GM08714 (cell line): Measurements from ENCODE around the gene HMX1.

ENCODE experiments used
- H3K4me3 ChIP-seq: fragments of 200-500 bp; sonication (Bioruptor generic); 2 replicates; pipeline ENCODE4 v1.5.1; 2014; ENCODE audit warnings: mild to moderate bottlenecking, low read length, inconsistent platforms
- ZNF274 ChIP-seq: IDR thresholded peaks from 2 replicates; pipeline ENCODE4 v1.6.1; 2012; ENCODE audit warnings: mild to moderate bottlenecking, low read depth, low read length

Gene HMX1

GRCh38 chr4:8891646-8892555 lies 20.3 kb upstream of the HMX1 start:
- H3K4me3 ChIP-seq: no peak overlapping the region
- no peak for TF ChIP-seq ZNF274

- H3K4me3 ChIP-seq: no peak overlapping the region
- no peak for TF ChIP-seq ZNF274
Measured at GRCh38 chr4:8891255-8891645, 19.6 kb upstream of the HMX1 start.

DNA sequence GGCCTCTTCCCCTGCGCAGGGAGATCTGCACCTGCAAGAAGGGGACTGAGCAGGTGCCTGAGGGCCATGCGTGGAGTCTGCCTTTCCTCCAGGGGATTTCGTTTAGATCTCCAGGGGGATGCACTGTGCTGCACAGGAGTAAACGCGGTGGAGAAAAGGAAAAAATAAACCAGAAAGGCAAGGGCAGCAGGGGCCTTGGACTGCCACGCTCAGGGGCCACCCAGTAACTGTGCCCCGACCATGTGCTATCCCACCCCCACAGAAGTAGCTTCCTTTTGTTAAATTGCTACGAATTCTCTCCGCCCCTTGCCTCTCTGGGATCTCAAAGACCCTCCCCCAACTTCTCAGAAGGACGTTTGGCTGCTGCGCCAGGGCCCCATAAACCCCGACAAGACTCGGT lies 17.2 kb upstream of the HMX1 start:
- TF ChIP-seq ZNF274: no peak
- no peak overlapping the region for H3K4me3 ChIP-seq

- TF ChIP-seq ZNF274: no peak
- H3K4me3 ChIP-seq: no peak overlapping the region
Measured at GRCh38 chr4:8886612-8887406, 15.2 kb upstream of the HMX1 start.

GRCh38 chr4:8882239-8882638 lies 10.6 kb upstream of the HMX1 start:
- no peak overlapping the region for H3K4me3 ChIP-seq
- no peak for TF ChIP-seq ZNF274

- no peak overlapping the region for H3K4me3 ChIP-seq
- TF ChIP-seq ZNF274: no peak
Measured at GRCh38 chr4:8880851-8881250, 9.2 kb upstream of the HMX1 start.

GRCh38 chr4:8879574-8879973 lies 7.9 kb upstream of the HMX1 start:
- no peak for TF ChIP-seq ZNF274

GRCh38 chr4:8878421-8878820 lies 6.8 kb upstream of the HMX1 start:
- TF ChIP-seq ZNF274: no peak
- H3K4me3 ChIP-seq: no peak overlapping the region

More at GRCh38 chr4:8879574-8879973, 7.9 kb upstream of the HMX1 start:
- H3K4me3 ChIP-seq: no peak overlapping the region

GRCh38 chr4:8877780-8878040 lies 6.1 kb upstream of the HMX1 start:
- H3K4me3 ChIP-seq: no peak overlapping the region
- no peak for TF ChIP-seq ZNF274

DNA sequence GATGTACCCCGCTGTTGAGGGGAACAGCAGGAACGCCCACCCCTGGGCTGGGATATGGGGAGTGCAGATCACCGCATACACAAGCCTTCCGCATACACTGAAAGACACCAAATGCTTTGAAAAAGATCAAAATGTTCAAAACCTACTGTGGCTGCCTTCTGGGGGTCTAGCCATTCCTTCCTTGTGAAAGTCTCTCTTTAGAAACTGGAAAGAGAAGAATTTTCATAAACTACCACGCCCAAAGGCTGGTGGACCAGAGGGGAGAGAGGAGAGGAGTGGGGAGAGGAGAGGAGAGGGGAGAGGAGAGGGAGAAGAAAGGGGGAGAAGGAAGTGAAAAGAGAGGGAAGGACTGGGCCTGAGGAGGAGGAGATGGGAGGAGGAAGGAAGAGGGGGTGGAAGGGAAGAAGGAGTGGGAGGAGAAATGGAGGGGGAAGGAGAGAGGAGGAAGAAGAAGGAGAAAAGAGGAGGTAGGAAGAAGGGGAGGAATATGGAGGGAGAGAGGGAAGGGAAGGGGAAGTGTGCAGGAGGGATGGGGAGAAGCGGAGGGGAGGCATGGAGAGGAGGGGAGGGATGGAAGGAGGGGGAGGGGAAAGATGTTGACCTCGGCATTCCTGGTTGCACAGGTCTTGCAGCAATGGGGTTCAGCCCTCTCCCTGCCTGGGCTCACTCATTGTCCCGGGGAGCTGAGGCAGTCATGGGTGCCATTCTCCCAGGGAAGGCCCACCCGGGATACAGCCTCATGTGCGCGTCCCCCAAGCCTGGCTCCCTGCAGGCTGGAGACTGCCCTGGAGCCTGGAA lies 5.5 kb upstream of the HMX1 start:
- H3K4me3 ChIP-seq: no peak overlapping the region
- no peak for TF ChIP-seq ZNF274

DNA sequence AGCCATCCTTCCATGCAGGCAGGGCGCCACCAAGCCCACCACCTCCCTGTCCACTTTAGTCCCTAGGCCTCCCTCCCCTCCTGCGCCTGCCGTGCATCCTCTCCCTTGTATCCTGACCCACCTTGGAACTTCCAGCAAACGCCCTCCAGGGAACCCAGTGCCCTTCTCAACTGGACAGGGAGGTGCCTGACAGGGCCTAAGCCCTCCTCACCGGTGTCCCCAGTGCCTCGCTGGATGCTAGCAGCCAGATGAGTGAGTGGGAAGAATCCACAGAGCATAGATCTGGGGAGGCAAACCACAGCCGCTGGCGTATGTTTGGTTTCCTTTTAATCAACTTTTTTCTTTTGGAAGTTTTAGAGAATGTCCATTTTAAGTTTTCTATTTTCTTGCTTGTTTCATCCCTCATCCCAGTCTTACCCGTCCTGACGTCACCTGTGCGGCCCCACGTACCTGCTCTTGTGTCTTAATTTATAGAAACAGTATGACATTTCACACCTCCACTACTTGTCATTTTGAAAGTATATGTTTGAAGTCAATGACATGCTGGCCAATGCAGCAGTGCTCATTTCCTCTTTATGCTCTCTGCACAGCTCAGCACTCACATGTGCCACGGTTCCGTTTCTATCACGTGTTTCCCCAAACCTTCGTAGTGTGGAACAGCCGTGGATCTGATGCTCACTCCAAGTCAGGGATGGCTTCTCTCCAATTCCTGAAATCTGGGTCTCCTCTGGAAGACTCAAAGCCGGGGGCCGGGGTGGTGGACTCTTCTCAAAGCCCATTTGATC lies 3.4 kb upstream of the HMX1 start:
- no peak for TF ChIP-seq ZNF274
- H3K4me3 ChIP-seq: no peak overlapping the region

GRCh38 chr4:8874003-8874895 lies 2.6 kb upstream of the HMX1 start:
- no peak overlapping the region for H3K4me3 ChIP-seq
- TF ChIP-seq ZNF274: no peak
